H1 (cell line): ENCODE results near the gene SKP2. TPM values are rescaled to one million over a fixed set of nuclear protein-coding genes. Genes with fewer than 3 reads are reported as not detected.

Experiments
- polyA plus RNA-seq, 7 experiments: library from polyadenylated mRNA; depleted of rRNA in 3 of 7; stranded (reverse) in 5 of 7; unstranded in 2 of 7; fragments of >200 nt in 5 of 7; fragments of 200-250 nt in 2 of 7; gene quantifications; 1 replicate in 5 of 7; 2 replicates in 1 of 7; 4 replicates in 1 of 7; pipeline versions ENCODE4 v1.2.1 to v1.2.3, GENCODE V29; 2011 to 2013; ENCODE audit warnings: missing spikeins in 2 of 7, mixed read lengths in 2 of 7
- total RNA-seq: library from RNA; stranded (reverse); fragmentation: NEBNext Ultra II Directional; extraction: Animal tissue kit (Norgen Biotek cat#: 25700); gene quantifications from 2 replicates; pipeline ENCODE4 v1.2.1, GENCODE V29; 2021
- TF ChIP-seq, protein P1 (sequence below): IDR thresholded peaks from 2 replicates; pipeline ENCODE4 v1.6.1; 2012; ENCODE audit warnings: inconsistent platforms

SKP2 gene
- total and polyA plus RNA-seq, 2 of the 8 experiments (the other 6 are each of a cell fraction or from before 2014, with no cell fraction given), result 49.9 to 104 TPM

GRCh38 chr5:36217567-36217966 lies 65.7 kb downstream of the SKP2 start (continued):
- TF ChIP-seq, protein P1, sequence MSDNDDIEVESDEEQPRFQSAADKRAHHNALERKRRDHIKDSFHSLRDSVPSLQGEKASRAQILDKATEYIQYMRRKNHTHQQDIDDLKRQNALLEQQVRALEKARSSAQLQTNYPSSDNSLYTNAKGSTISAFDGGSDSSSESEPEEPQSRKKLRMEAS, result no peak
